SK-N-SH (cell line): ENCODE results near the gene FAM237B. TPM values are rescaled to one million over a fixed set of nuclear protein-coding genes. Genes with fewer than 3 reads are reported as not detected.
A peak's percentile ranks its signal among the peaks of the same experiment; 100 is the strongest.

Experiments
- ELF1 ChIP-seq: IDR thresholded peaks from 2 replicates; pipeline ENCODE4 v1.4.0; 2012
- FOXM1 ChIP-seq: IDR thresholded peaks from 2 replicates; pipeline ENCODE4 v1.4.0; 2012; ENCODE audit warnings: low read depth, mild to moderate bottlenecking
- NFIC ChIP-seq: IDR thresholded peaks from 2 replicates; pipeline ENCODE4 v1.4.0; 2012; ENCODE audit warnings: borderline replicate concordance
- RXRA ChIP-seq: IDR thresholded peaks from 2 replicates; pipeline ENCODE4 v1.4.0; 2012; ENCODE audit warnings: low read depth, mild to moderate bottlenecking, borderline replicate concordance
- USF2 ChIP-seq: fragments of 150-350 bp; IDR thresholded peaks from 2 replicates; pipeline ENCODE4 v1.6.1; 2017; ENCODE audit warnings: antibody characterized with exemption, low read length, low read depth, borderline replicate concordance
- polyA plus RNA-seq, 3 experiments: library from polyadenylated mRNA; depleted of rRNA; stranded (reverse); fragments of >200 nt; gene quantifications; 2 replicates each; pipeline ENCODE4 v1.2.3, GENCODE V29; 2012
- TF ChIP-seq, protein P1 (sequence below): IDR thresholded peaks from 2 replicates; pipeline ENCODE4 v1.4.0; 2012; ENCODE audit warnings: low read depth, borderline replicate concordance

The FAM237B gene
- polyA plus RNA-seq, 1 of the 3 experiments (the other 2 are of a cell fraction) = 0.03 TPM

DNA sequence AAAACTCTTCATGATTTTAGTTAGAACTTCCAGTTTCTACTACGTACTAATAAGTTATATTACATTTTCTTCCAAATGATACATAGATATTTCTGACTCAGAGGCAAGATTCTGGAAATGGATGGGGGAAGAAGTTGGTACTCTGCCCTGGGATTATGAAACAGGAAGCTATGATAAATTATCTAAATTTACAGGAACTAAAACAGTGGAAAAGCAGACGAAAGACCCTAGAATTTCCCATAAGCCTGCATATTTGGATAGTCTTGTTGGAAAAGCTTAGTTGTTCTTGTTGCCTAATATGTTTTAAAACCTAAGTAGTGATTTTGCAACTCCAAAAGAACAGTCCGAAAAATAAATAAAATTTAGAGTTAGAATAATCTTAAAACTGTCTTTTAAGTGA is 54.3 kb downstream of the FAM237B start (continued):
- TF ChIP-seq USF2 (no peak), RXRA (no peak), NFIC (peak; percentile 48; the same call in 1 of the 2 replicates), ELF1 (no peak), FOXM1 (no peak)
- TF ChIP-seq, protein P1, sequence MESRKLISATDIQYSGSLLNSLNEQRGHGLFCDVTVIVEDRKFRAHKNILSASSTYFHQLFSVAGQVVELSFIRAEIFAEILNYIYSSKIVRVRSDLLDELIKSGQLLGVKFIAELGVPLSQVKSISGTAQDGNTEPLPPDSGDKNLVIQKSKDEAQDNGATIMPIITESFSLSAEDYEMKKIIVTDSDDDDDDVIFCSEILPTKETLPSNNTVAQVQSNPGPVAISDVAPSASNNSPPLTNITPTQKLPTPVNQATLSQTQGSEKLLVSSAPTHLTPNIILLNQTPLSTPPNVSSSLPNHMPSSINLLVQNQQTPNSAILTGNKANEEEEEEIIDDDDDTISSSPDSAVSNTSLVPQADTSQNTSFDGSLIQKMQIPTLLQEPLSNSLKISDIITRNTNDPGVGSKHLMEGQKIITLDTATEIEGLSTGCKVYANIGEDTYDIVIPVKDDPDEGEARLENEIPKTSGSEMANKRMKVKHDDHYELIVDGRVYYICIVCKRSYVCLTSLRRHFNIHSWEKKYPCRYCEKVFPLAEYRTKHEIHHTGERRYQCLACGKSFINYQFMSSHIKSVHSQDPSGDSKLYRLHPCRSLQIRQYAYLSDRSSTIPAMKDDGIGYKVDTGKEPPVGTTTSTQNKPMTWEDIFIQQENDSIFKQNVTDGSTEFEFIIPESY = no peak
- TF ChIP-seq, all 33 proteins: peak for 5

Other genes starting within 250 kb of the FAM237B start
- 17.0 and 23.4 TPM in 2 replicates for gene STEAP1, start 166.8 kb downstream of the FAM237B start, polyA plus RNA-seq (2012; rRNA removed)
- gene STEAP2, start 109.6 kb downstream of the FAM237B start, polyA plus RNA-seq (2012; rRNA removed) = 6.6 and 9.5 TPM in 2 replicates
- gene CFAP69, start 76.1 kb downstream of the FAM237B start, polyA plus RNA-seq (2012; rRNA removed) = 2.3 and 2.8 TPM in 2 replicates
- 8.5 and 10.9 TPM in 2 replicates for gene GTPBP10, start 25.4 kb upstream of the FAM237B start, polyA plus RNA-seq (2012; rRNA removed)
- gene CLDN12, start 82.2 kb upstream of the FAM237B start, polyA plus RNA-seq (2012; rRNA removed) = 65.7 and 90.3 TPM in 2 replicates
- not detected in 2 replicates for gene PTTG1IP2, start 148.3 kb upstream of the FAM237B start, polyA plus RNA-seq (2012; rRNA removed)